GM12878 (cell line): ENCODE results near the gene CHID1.

Source experiments
- ASH2L ChIP-seq: fragments of 300-600, 200-600 bp; sonication (generic); IDR thresholded peaks from 2 replicates; pipeline ENCODE4 v1.6.1; 2017; ENCODE audit warnings: low read depth, mild to moderate bottlenecking, borderline replicate concordance
- BACH1 ChIP-seq: fragments of 450-650 bp; IDR thresholded peaks from 2 replicates; pipeline ENCODE4 v1.6.1; 2017; ENCODE audit warnings: mild to moderate bottlenecking, borderline replicate concordance
- BHLHE40 ChIP-seq, 2 experiments: fragments of 450-650 bp in 1 of 2; IDR thresholded peaks; 2 replicates each; pipeline ENCODE4 v1.6.1; 2011 to 2017; ENCODE audit warnings: low read depth in 2 of 2, borderline replicate concordance in 1 of 2, improper control_type of control experiment in 1 of 2, low read length in 1 of 2, mild to moderate bottlenecking in 1 of 2
- EP300 ChIP-seq, 2 experiments: fragments of 150-350 bp in 1 of 2; IDR thresholded peaks; 2 replicates each; pipeline ENCODE4 v1.6.1; 2011 to 2012; ENCODE audit warnings: low read depth in 2 of 2, low read length in 2 of 2, borderline replicate concordance in 1 of 2, improper control_type of control experiment in 1 of 2, inconsistent platforms in 1 of 2; ENCODE audit not compliant: control insufficient read depth in 1 of 2
- FOXM1 ChIP-seq: IDR thresholded peaks from 2 replicates; pipeline ENCODE4 v1.6.1; 2012; ENCODE audit warnings: low read depth, mild to moderate bottlenecking, inconsistent platforms, low read length, moderate library complexity
- GABPA ChIP-seq: IDR thresholded peaks from 2 replicates; pipeline ENCODE4 v1.6.1; 2014; ENCODE audit warnings: antibody characterized with exemption, low read depth, mild to moderate bottlenecking, inconsistent platforms
- KLF5 ChIP-seq: fragments of 450-650 bp; IDR thresholded peaks from 2 replicates; pipeline ENCODE4 v1.6.1; 2014; ENCODE audit warnings: mild to moderate bottlenecking; ENCODE audit not compliant: partially characterized antibody
- POLR2AphosphoS5 ChIP-seq: IDR thresholded peaks from 2 replicates; pipeline ENCODE4 v1.6.1; 2011; ENCODE audit warnings: mild to moderate bottlenecking, low read length, inconsistent platforms
- SREBF2 ChIP-seq: IDR thresholded peaks from 2 replicates; pipeline ENCODE4 v1.6.1; 2012; ENCODE audit warnings: mild to moderate bottlenecking, low read length
- TF ChIP-seq, protein P1 (sequence below): IDR thresholded peaks from 2 replicates; pipeline ENCODE4 v1.6.1; 2012; ENCODE audit warnings: low read depth, low read length, improper control_type of control experiment
- TF ChIP-seq, protein P2 (sequence below): fragments of 450-650 bp; IDR thresholded peaks from 2 replicates; pipeline ENCODE4 v1.6.1; 2017; ENCODE audit warnings: antibody characterized with exemption, mild to moderate bottlenecking, moderate library complexity
- TF ChIP-seq, protein P3 (sequence below), 3 experiments: IDR thresholded peaks in 2 of 3; conservative IDR thresholded peaks in 1 of 3; 2 replicates each; pipeline ENCODE4 v1.5.1; 2011; ENCODE audit warnings: low read depth in 3 of 3, low read length in 3 of 3, mild to moderate bottlenecking in 3 of 3, control low read depth in 2 of 3, moderate library complexity in 2 of 3, inconsistent platforms in 1 of 3, mixed read lengths in 1 of 3; ENCODE audit not compliant: control insufficient read depth in 2 of 3, insufficient read depth in 1 of 3; ENCODE audit errors: extremely low read depth in 1 of 3

DNA sequence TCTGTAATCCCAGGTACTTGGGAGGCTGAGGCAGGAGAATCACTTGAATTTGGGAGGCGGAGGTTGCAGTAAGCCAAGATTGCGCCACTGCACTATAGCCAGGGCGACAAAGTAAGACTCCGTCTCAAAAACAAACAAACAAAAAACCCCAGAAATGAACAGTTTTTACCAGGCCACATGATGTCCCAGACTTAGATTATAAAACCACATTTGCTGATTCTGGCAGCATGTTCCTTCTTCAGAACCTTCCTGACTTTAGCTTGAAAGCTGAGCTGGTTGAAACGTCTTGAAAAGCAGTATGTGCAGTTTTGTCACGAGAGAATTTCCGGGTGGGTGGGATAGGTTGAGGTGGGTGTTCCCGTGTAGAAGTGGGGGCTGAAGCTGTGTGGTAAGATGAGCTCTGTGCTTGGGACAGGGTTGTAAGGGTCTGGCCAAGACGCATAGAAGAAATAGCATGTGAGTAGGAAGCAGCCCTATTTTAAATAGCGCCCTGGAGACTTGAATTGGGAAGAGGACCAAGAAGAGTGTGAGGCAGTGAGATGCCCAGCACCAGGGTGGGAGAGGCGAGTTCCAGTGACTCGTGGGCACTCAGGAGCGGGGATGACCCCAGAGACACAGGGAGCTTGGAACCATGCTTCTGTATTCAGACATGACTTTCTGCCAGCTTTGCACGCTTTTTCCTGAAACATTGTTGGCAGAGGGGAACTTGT is 22.7 kb upstream of the CHID1 start:
- no peak for TF ChIP-seq ASH2L
- TF ChIP-seq GABPA: no peak
- no peak for TF ChIP-seq BHLHE40 (IDR thresholded peaks at IDR 0.05; ENCODE audit: borderline replicate concordance in 1 of 2, low read depth in 2 of 2, low read length in 1 of 2)
- TF ChIP-seq, protein P1, sequence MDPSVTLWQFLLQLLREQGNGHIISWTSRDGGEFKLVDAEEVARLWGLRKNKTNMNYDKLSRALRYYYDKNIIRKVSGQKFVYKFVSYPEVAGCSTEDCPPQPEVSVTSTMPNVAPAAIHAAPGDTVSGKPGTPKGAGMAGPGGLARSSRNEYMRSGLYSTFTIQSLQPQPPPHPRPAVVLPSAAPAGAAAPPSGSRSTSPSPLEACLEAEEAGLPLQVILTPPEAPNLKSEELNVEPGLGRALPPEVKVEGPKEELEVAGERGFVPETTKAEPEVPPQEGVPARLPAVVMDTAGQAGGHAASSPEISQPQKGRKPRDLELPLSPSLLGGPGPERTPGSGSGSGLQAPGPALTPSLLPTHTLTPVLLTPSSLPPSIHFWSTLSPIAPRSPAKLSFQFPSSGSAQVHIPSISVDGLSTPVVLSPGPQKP: no peak
- no peak for TF ChIP-seq KLF5
- TF ChIP-seq SREBF2: no peak
- no peak for TF ChIP-seq FOXM1
- TF ChIP-seq, protein P2, sequence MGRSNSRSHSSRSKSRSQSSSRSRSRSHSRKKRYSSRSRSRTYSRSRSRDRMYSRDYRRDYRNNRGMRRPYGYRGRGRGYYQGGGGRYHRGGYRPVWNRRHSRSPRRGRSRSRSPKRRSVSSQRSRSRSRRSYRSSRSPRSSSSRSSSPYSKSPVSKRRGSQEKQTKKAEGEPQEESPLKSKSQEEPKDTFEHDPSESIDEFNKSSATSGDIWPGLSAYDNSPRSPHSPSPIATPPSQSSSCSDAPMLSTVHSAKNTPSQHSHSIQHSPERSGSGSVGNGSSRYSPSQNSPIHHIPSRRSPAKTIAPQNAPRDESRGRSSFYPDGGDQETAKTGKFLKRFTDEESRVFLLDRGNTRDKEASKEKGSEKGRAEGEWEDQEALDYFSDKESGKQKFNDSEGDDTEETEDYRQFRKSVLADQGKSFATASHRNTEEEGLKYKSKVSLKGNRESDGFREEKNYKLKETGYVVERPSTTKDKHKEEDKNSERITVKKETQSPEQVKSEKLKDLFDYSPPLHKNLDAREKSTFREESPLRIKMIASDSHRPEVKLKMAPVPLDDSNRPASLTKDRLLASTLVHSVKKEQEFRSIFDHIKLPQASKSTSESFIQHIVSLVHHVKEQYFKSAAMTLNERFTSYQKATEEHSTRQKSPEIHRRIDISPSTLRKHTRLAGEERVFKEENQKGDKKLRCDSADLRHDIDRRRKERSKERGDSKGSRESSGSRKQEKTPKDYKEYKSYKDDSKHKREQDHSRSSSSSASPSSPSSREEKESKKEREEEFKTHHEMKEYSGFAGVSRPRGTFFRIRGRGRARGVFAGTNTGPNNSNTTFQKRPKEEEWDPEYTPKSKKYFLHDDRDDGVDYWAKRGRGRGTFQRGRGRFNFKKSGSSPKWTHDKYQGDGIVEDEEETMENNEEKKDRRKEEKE: no peak
- TF ChIP-seq EP300 (IDR thresholded peaks at IDR 0.05; ENCODE audit: borderline replicate concordance in 1 of 2, control insufficient read depth in 1 of 2, low read depth in 2 of 2, low read length in 2 of 2): no peak
- no peak for TF ChIP-seq BACH1
- TF ChIP-seq, protein P3, sequence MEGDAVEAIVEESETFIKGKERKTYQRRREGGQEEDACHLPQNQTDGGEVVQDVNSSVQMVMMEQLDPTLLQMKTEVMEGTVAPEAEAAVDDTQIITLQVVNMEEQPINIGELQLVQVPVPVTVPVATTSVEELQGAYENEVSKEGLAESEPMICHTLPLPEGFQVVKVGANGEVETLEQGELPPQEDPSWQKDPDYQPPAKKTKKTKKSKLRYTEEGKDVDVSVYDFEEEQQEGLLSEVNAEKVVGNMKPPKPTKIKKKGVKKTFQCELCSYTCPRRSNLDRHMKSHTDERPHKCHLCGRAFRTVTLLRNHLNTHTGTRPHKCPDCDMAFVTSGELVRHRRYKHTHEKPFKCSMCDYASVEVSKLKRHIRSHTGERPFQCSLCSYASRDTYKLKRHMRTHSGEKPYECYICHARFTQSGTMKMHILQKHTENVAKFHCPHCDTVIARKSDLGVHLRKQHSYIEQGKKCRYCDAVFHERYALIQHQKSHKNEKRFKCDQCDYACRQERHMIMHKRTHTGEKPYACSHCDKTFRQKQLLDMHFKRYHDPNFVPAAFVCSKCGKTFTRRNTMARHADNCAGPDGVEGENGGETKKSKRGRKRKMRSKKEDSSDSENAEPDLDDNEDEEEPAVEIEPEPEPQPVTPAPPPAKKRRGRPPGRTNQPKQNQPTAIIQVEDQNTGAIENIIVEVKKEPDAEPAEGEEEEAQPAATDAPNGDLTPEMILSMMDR (IDR thresholded peaks at IDR 0.05 in 2 of 3, conservative IDR thresholded peaks at IDR 0.05 in 1 of 3; ENCODE audit: control insufficient read depth in 2 of 3, extremely low read depth in 1 of 3, insufficient read depth in 1 of 3, low read depth in 3 of 3, low read length in 3 of 3): no peak
- TF ChIP-seq POLR2AphosphoS5: no peak
